ENCODE measurements around the gene RBM39. TPM values are rescaled to one million over a fixed set of nuclear protein-coding genes. Genes with fewer than 3 reads are reported as not detected.

The RBM39 gene
- total and polyA plus RNA-seq, 9 of the 15 experiments (the other 6 are each of a cell fraction or from before 2014, with no cell fraction given): 143 to 319 (median 228) TPM

- TF ChIP-seq ZNF253 (CRISPR knock-in tag; conservative IDR thresholded peaks at IDR 0.05): no peak
- TF ChIP-seq RBM15 (IDR thresholded peaks at IDR 0.05; ENCODE audit: insufficient read depth, low read length): no peak
- TF ChIP-seq TFE3 (CRISPR knock-in tag; IDR thresholded peaks at IDR 0.05): no peak
- TF ChIP-seq ZNF785 (CRISPR knock-in tag; IDR thresholded peaks at IDR 0.05): no peak
- TF ChIP-seq HNRNPLL (IDR thresholded peaks at IDR 0.05; ENCODE audit: low read depth, low read length, poor library complexity, severe bottlenecking): peak; percentile 71
- peak; percentile 100 for TF ChIP-seq RBBP5 (IDR thresholded peaks at IDR 0.05; ENCODE audit: borderline replicate concordance, insufficient read depth, low read length, poor library complexity, severe bottlenecking)
- no peak for TF ChIP-seq ZNF507 (tag; conservative IDR thresholded peaks at IDR 0.05)
- TF ChIP-seq POLR2H (tag; IDR thresholded peaks at IDR 0.05; ENCODE audit: low read depth): no peak
- TF ChIP-seq PHB2 (IDR thresholded peaks at IDR 0.05; ENCODE audit: low read depth): no peak
- no peak for TF ChIP-seq CBX8 (IDR thresholded peaks at IDR 0.05; ENCODE audit: borderline replicate concordance, extremely low read depth, low read depth, low read length, poor library complexity, severe bottlenecking)
- no peak for TF ChIP-seq CUX1 (CRISPR knock-in tag; IDR thresholded peaks at IDR 0.05)
- no peak for TF ChIP-seq BDP1 (IDR thresholded peaks at IDR 0.05; ENCODE audit: insufficient read depth, insufficient read length)
- no peak; the same call in 1 of the 2 replicates for TF ChIP-seq AFF4 (CRISPR knock-in tag; IDR thresholded peaks at IDR 0.05)
- no peak for TF ChIP-seq TAL1 (IDR thresholded peaks at IDR 0.05)
- no peak; a peak in 1 of 4 replicates for TF ChIP-seq SRF (CRISPR knock-in tag; IDR thresholded peaks at IDR 0.05)
- TF ChIP-seq ARHGAP35 (IDR thresholded peaks at IDR 0.05; ENCODE audit: partially characterized antibody): no peak
Measured at GRCh38 chr20:35699127-35699956, 42.7 kb downstream of the RBM39 start, which contains the start of the genes NFS1 and ROMO1 (continued).
